ENCODE data around the gene USP5.

USP5 gene

GRCh38 chr12:6851921-6852650 lies at the start of gene USP5:
TSS of gene USP5 (plus strand) at chr12:6852150. CDS start at chr12:6852180, 30 bp downstream.
- peak; percentile 93 for DNase-seq (ENCODE audit: low spot score)

GRCh38 chr12:6807170-6807569 lies 44.8 kb upstream of the USP5 start:
- DNase-seq (ENCODE audit: low spot score) = no peak

GRCh38 chr12:6809056-6809455 lies 42.9 kb upstream of the USP5 start:
- no peak for DNase-seq (ENCODE audit: low spot score)

- peak; percentile 1 for DNase-seq (ENCODE audit: low spot score)
These were observed 41.2 kb upstream of the USP5 start for GRCh38 chr12:6810758-6811157.

- DNase-seq (ENCODE audit: low spot score) = no peak
These were observed 38.6 kb upstream of the USP5 start for GRCh38 chr12:6813363-6813762.

- no peak for DNase-seq (ENCODE audit: low spot score)
These were observed 35.4 kb upstream of the USP5 start for GRCh38 chr12:6816598-6816997.

- DNase-seq (ENCODE audit: low spot score) = no peak
These were observed 34.9 kb upstream of the USP5 start for GRCh38 chr12:6817098-6817497.

GRCh38 chr12:6817662-6818157 lies 34.2 kb upstream of the USP5 start:
- DNase-seq (ENCODE audit: low spot score) = no peak

- no peak for DNase-seq (ENCODE audit: low spot score)
These were observed 33.7 kb upstream of the USP5 start for GRCh38 chr12:6818222-6818621.

- no peak for DNase-seq (ENCODE audit: low spot score)
These were observed 33.3 kb upstream of the USP5 start for GRCh38 chr12:6818645-6819044.

GRCh38 chr12:6819106-6820030 lies 32.6 kb upstream of the USP5 start:
- no peak for DNase-seq (ENCODE audit: low spot score)

GRCh38 chr12:6820166-6820565 lies 31.8 kb upstream of the USP5 start:
- no peak for DNase-seq (ENCODE audit: low spot score)

GRCh38 chr12:6821591-6822425 lies 30.1 kb upstream of the USP5 start, which contains the start of gene GPR162:
TSS of gene GPR162 (plus strand) at chr12:6821821. CDS start at chr12:6823899, 2,078 bp downstream.
- DNase-seq (ENCODE audit: low spot score) = peak; percentile 78

GRCh38 chr12:6822426-6823135 lies 29.4 kb upstream of the USP5 start:
- DNase-seq (ENCODE audit: low spot score) = no peak

- no peak for DNase-seq (ENCODE audit: low spot score)
These were observed 28.5 kb upstream of the USP5 start for GRCh38 chr12:6823182-6824084.

GRCh38 chr12:6824085-6824775 lies 27.7 kb upstream of the USP5 start:
- no peak for DNase-seq (ENCODE audit: low spot score)

GRCh38 chr12:6824901-6825381 lies 27.0 kb upstream of the USP5 start:
- no peak for DNase-seq (ENCODE audit: low spot score)

GRCh38 chr12:6825398-6826124 lies 26.4 kb upstream of the USP5 start:
- DNase-seq (ENCODE audit: low spot score) = peak; percentile 98

Data from HuH-7.5 (cell line).